Measurements from ENCODE around the gene PRPH. TPM values are rescaled to one million over a fixed set of nuclear protein-coding genes. Genes with fewer than 3 reads are reported as not detected.

Gene PRPH
- polyA plus RNA-seq, 3 donors, result 0.32 to 0.43 (median 0.34) TPM

DNA sequence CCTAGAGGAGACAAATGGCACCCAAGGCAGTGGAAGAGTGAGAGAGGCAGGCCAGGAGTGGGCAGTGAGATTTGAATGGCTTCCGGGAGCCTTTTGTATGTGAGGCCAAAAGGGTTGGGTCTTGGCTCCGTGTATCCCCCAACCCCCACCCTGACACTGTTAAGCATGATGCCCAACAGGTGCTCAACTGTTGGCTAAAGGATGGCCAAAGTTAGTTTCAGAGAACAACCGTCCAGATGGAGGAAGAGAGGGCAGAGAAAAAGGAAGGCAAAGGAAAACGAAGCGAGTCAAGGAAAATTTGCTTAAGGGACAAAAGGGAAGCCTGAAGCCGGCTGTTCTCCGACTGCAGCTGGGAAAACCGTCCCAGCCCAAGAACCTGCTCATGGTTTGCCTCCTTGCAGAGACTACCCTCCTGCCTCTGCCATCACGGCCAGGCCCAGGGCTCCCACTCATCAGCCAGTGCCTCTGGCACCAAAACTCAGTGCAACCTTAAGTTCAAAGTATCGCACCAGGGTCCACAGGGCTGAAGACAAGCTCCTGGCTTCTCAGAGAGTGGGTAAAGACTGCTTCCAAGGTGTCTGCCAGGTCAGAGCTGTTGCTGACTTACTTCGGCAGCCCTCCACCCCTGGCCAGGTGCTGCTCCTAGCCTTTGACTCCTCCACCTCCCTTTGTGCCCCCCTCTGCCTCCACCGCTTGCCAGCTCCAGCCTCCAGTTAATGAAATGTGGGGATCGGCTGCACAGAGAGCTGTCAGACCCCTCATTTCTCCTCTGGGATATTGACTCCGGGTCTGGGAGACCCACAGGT is 46.2 kb downstream of the PRPH start:
- no peak for DNase-seq (ENCODE audit: extremely low read depth in 1 of 11, low read depth in 9 of 11, low spot score in 4 of 11)

DNA sequence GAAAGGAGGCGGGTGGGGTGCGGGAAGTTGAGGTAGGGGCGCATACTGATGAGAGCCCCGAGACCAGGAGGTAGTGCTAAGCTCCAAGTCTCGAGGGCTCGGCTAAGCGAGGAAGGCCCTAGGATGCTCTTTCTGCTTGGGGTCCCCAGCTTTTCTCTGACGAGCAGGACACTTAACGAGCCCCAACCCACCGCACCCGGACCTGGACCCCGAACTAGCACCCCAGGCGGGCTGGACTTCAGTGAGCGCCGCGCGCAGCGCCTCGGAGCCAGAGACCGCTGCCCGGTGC is 46.8 kb downstream of the PRPH start:
- no peak for DNase-seq (ENCODE audit: extremely low read depth in 1 of 11, low read depth in 9 of 11, low spot score in 4 of 11)

DNA sequence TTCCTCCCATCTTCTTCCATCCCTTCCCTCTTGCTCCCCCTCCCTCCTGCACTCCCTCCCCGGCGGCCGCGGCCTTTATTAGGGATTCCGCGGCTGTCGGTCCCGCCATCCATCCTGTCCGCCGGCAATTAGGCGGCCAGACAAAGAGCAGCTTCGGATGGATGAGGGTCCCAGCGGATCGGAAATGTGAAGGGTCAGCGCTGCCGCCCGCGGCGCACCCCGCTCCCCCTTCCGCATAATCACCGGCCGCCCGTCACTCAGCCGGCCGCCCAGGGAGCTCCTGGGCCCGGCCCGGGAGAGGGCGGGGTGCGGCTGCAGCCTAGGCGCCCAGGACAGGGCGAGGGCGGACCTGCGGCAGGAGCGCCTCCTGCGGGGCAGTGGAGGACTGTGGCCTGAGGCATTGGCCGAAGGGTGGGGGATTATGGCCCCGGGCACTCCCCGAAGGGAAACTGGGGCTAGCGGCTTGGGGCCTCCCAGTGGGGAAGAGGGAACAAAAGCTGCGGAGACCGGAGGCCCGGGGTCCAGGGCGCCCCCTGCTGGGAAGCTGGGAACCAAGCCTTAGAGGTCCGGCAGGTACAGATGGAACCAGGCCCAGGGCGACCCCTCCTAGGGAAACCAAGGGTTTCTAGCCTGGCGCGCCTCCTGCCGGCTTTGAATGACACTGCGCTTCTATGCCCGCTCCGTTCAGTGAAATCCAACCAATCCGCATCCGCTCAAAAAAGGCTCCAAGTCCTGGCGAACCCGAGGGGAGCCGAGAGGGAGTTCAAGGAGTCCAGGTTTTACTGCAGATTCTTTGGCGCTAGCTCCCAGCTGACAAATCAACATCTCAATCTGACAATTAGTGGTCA is 47.3 kb downstream of the PRPH start:
- peak in 9 of 11 donors; percentile 71 to 90 (median 84) for DNase-seq (ENCODE audit: extremely low read depth in 1 of 11, low read depth in 9 of 11, low spot score in 4 of 11)

GRCh38 chr12:49342914-49343731 is 48.2 kb downstream of the PRPH start:
- DNase-seq (ENCODE audit: extremely low read depth in 1 of 11, low read depth in 9 of 11, low spot score in 4 of 11), result peak in 2 of 11 donors; percentile 59 to 65

GRCh38 chr12:49344486-49345050 is 49.6 kb downstream of the PRPH start:
- DNase-seq (ENCODE audit: extremely low read depth in 1 of 11, low read depth in 9 of 11, low spot score in 4 of 11), result no peak

- peak in 5 of 11 donors; percentile 74 to 83 (median 78) for DNase-seq (ENCODE audit: extremely low read depth in 1 of 11, low read depth in 9 of 11, low spot score in 4 of 11)
Measured at GRCh38 chr12:49345051-49345824, 50.3 kb downstream of the PRPH start.

- DNase-seq (ENCODE audit: extremely low read depth in 1 of 11, low read depth in 9 of 11, low spot score in 4 of 11), result no peak
Measured at GRCh38 chr12:49345825-49346658, 51.1 kb downstream of the PRPH start.

GRCh38 chr12:49346659-49347310 is 51.8 kb downstream of the PRPH start, which contains the start of gene DNAJC22:
Gene DNAJC22, plus strand, starts transcription at chr12:49346888. Its CDS starts 1,985 bp downstream, at chr12:49348873.
- DNase-seq (ENCODE audit: extremely low read depth in 1 of 11, low read depth in 9 of 11, low spot score in 4 of 11), result no peak

DNA sequence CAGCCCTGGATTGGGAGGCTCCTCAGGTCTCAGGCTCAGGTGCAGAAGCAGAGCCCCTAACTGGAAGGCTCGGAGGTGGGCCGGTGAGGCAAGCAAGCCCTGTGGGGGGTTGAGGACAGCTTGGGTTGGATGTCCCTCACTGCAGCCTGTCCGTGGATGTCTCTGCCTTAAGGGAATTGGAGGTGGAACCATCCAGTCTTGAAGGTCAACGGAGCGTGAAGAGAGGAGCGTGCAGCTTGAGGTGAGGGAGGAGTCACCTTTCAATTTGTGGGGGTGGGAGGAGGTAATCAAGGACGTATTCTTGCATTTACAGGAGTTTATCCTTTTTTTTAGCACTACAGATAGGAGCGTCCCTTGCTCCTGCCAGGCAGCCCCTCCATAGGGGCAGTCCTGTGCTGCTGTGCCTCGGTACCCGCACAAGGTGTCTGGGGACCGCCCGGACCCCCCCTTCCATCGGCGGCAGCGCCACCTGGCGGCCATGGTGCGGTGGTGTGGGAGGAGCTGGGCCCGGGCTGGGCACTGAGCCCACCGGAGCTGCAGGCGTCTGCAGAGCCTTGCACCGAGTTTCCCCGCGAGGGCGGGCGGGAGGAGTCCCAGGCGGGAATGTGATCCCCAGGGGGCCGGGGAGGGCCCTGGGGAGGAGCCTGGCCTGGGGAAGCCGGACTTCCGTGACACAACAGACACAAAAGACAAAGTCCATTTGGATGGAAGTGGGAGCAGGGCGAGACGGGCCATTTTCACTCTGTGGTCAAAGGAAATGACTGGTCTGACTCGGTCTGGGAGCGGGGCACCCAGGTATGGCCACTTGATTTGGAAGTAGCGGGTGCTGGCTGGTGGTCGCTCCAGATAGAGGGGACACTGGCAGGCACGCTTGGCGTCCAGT is 52.6 kb downstream of the PRPH start:
- DNase-seq (ENCODE audit: extremely low read depth in 1 of 11, low read depth in 9 of 11, low spot score in 4 of 11), result peak in 7 of 11 donors; percentile 64 to 85 (median 74)

Other genes starting within 250 kb of the PRPH start
- gene KMT2D, start 234.4 kb upstream of the PRPH start, polyA plus RNA-seq (ENCODE audit: insufficient read length in 3 of 3), result 10 to 100 TPM; 44.6 to 67.6 (median 57.7) TPM
- 1 to 10 TPM; 1.6 to 2.2 (median 2.1) TPM for gene RHEBL1, start 225.2 kb upstream of the PRPH start, polyA plus RNA-seq (ENCODE audit: insufficient read length in 3 of 3)
- under 1 TPM; 0.26 to 0.56 (median 0.44) TPM for gene DHH, start 200.3 kb upstream of the PRPH start, polyA plus RNA-seq (ENCODE audit: insufficient read length in 3 of 3)
- 100 to 1,000 TPM in 1 of 3 donors, 10 to 100 TPM in 2; 72.3 to 116 (median 76.4) TPM for gene LMBR1L, start 184.3 kb upstream of the PRPH start, polyA plus RNA-seq (ENCODE audit: insufficient read length in 3 of 3)
- 1,000 to 10,000 TPM in 2 of 3 donors, 100 to 1,000 TPM in 1; 920 to 1,214 (median 1,042) TPM for gene TUBA1B, start 163.8 kb upstream of the PRPH start, polyA plus RNA-seq (ENCODE audit: insufficient read length in 3 of 3)
- gene TUBA1A, start 106.1 kb upstream of the PRPH start, polyA plus RNA-seq (ENCODE audit: insufficient read length in 3 of 3), result 100 to 1,000 TPM; 362 to 473 (median 423) TPM
- 100 to 1,000 TPM; 110 to 155 (median 144) TPM for gene TUBA1C, start 30.1 kb upstream of the PRPH start, polyA plus RNA-seq (ENCODE audit: insufficient read length in 3 of 3)
- 10 to 100 TPM; 24.5 to 27.5 (median 27.4) TPM for gene TROAP, start 28.1 kb downstream of the PRPH start, polyA plus RNA-seq (ENCODE audit: insufficient read length in 3 of 3)
- 1 to 10 TPM in 2 of 3 donors, under 1 TPM in 1; 0.98 to 2.2 (median 1.6) TPM for gene C1QL4, start 42.0 kb downstream of the PRPH start, polyA plus RNA-seq (ENCODE audit: insufficient read length in 3 of 3)
- gene DNAJC22, start 51.7 kb downstream of the PRPH start, polyA plus RNA-seq (ENCODE audit: insufficient read length in 3 of 3), result 10 to 100 TPM; 18.4 to 26.7 (median 22.1) TPM
- gene SPATS2, start 72.3 kb downstream of the PRPH start, polyA plus RNA-seq (ENCODE audit: insufficient read length in 3 of 3), result 10 to 100 TPM; 51.0 to 63.3 (median 52.7) TPM
- 1 to 10 TPM; 3.8 to 6.1 (median 5.4) TPM for gene KCNH3, start 243.9 kb downstream of the PRPH start, polyA plus RNA-seq (ENCODE audit: insufficient read length in 3 of 3)

Measured in renal cortex interstitium (tissue), 11 donors.